Esophagus (tissue), 2 donors: Measurements from ENCODE around the gene ISCA1. TPM values are rescaled to one million over a fixed set of nuclear protein-coding genes. Genes with fewer than 3 reads are reported as not detected.

Experiments
- H3K27ac ChIP-seq, 2 donors: one replicate each; pipeline ENCODE4 v1.5.1; 2013; ENCODE audit warnings: low read depth in 2 of 2, mild to moderate bottlenecking in 2 of 2, inconsistent platforms in 1 of 2, low read length in 1 of 2, moderate library complexity in 1 of 2
- H3K27me3 ChIP-seq, 2 donors: one replicate each; pipeline ENCODE4 v1.6.1; 2013; ENCODE audit warnings: low read length in 2 of 2, control low read depth in 1 of 2, mild to moderate bottlenecking in 1 of 2; ENCODE audit not compliant: insufficient read depth in 2 of 2, control insufficient read depth in 1 of 2
- H3K36me3 ChIP-seq, 2 donors: one replicate each; pipeline ENCODE4 v1.6.1; 2013; ENCODE audit warnings: low read length in 1 of 2; ENCODE audit not compliant: control insufficient read depth in 2 of 2, insufficient read depth in 2 of 2
- H3K4me1 ChIP-seq, 2 donors: one replicate each; pipeline ENCODE4 v1.6.1; 2013; ENCODE audit warnings: low read length in 1 of 2; ENCODE audit not compliant: control insufficient read depth in 2 of 2, insufficient read depth in 2 of 2
- H3K4me3 ChIP-seq, 2 donors: one replicate each; pipeline ENCODE4 v1.5.1; 2013; ENCODE audit warnings: low read length in 2 of 2, mild to moderate bottlenecking in 2 of 2, low read depth in 1 of 2, moderate library complexity in 1 of 2
- H3K9me3 ChIP-seq, 2 donors: one replicate each; pipeline ENCODE4 v1.6.1; 2013; ENCODE audit warnings: mild to moderate bottlenecking in 2 of 2, low read depth in 1 of 2, low read length in 1 of 2, moderate library complexity in 1 of 2; ENCODE audit not compliant: control insufficient read depth in 2 of 2, insufficient read depth in 1 of 2
- WGBS, 2 donors: extraction: QIAGEN DNeasy Blood & Tissue Kit; methylation state at CpG; one replicate each; pipeline ENCODE4 v1.1.7; 2013; 5-methylcytosine and 5-hydroxymethylcytosine counted together
- polyA plus RNA-seq, 2 donors: library from polyadenylated mRNA; stranded (reverse); fragments of 200-250 nt; gene quantifications; one replicate each; pipeline ENCODE4 v1.2.3, GENCODE V29; 2013
- donor health status: healthy with polysubstance abuse.
- donor health status: Bipolar disorder and iron deficiency.

ISCA1 gene
- polyA plus RNA-seq, 2 donors = 8.0 to 14.6 TPM

DNA sequence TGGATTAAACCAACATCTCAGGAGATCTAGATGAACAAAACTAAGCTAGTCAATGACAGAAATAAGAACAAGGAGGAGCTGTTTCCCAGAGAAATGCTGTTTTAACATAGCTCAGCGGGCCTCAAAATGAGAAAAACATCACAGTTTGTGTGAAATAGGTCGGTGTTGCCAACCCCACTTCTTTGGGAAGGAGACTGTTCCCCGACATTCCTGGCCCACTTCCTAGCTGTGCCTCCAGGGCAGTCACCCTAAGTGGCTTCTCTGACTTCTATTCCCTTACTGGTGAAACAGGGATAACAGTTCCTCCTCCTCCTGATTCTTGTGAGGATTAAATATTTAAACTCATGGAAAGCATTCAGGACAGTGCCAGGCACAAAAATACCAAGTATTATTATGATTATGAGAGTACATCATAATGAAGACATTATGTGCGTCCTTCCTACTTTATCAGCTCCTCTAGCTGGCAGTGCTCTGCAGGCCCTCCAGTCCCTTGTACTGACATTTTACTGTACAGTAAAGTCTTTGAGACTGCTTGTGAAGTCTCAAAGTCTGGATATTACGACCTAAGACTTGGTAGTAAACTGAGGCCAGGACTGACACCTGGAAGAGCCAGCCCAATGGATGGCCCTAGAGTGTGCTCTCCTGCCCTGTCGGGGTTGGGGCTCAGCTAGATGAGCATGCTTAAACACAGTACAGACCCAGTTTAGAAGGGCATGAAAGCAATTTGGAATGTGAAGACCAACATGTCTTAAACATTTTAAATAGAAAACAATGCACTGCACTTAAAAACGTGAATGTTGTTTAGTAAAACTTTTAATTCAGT lies 7.3 kb downstream of the ISCA1 start:
- Histone ChIP-seq H3K36me3 (peaks cover 0 to 7% of the 10 kb centered on the region in 2 donors), H3K9me3 (no peaks in the 10 kb centered on the region), H3K27ac (no peak overlapping the region), H3K27me3 (no peaks in the 10 kb centered on the region), H3K4me1 (peaks cover 0 to 4% of the 10 kb centered on the region in 2 donors), H3K4me3 (no peak overlapping the region)
- 73 to 74% methylated on average over 7 of the region's 7 CpGs for WGBS, 2 donors

DNA sequence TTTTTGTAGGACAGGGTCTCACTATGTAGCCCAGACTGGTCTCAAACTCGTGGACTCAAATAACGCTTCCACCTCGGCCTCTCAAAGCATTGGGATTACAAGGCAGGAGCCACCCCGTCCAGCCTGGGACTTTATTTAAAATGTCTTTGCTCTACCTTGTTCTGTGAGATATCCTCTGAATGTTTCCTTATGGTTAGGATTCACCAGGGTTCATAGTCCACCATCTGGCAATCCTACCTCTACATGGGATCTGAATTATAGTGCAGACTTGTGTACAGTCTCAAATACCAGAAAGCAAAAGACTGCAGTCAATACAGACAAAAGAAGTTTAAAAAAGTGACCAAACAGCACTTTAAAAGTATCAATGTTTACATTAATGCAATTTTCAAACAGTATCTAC lies 10.1 kb downstream of the ISCA1 start:
- 97% methylated on average over 4 of the region's 4 CpGs for WGBS, 2 donors
- peaks cover 0 to 7% of the 10 kb centered on the region in 2 donors for H3K36me3 ChIP-seq
- H3K27ac ChIP-seq = no peak overlapping the region
- no peaks in the 10 kb centered on the region for H3K27me3 ChIP-seq
- H3K4me3 ChIP-seq = no peak overlapping the region
- H3K9me3 ChIP-seq = no peaks in the 10 kb centered on the region
- H3K4me1 ChIP-seq = no peaks in the 10 kb centered on the region

GRCh38 chr9:86263876-86264275 lies 18.5 kb downstream of the ISCA1 start:
- Histone ChIP-seq H3K9me3 (no peaks in the 10 kb centered on the region), H3K36me3 (peaks cover 0 to 10% of the 10 kb centered on the region in 2 donors)
- WGBS, 2 donors = 88% methylated on average over 6 of the region's 6 CpGs

DNA sequence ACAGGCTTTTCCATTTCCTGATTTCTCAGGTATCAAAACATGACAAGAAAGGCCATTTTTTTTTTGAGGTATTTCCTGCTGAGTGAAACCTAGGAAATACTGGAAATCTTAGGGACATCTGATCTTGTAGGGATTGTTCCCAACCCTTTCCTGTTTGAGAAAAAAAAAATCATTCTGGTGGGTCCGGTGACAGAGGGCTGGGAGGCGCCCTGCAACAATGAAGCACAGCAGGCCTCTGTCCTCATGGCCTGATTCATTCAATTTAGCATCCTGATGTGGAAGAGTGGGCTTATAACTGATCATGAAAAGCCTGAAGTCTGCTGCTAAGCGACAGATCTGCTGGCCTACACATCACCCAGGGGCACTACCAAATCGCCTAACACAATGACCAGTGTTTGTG lies 19.8 kb downstream of the ISCA1 start:
- Histone ChIP-seq H3K9me3 (no peaks in the 10 kb centered on the region), H3K27me3 (no peaks in the 10 kb centered on the region), H3K4me1 (no peaks in the 10 kb centered on the region), H3K36me3 (peaks cover 0 to 10% of the 10 kb centered on the region in 2 donors), H3K4me3 (no peak overlapping the region), H3K27ac (no peak overlapping the region)
- WGBS, 2 donors = 71 to 91% methylated on average over 4 of the region's 4 CpGs

More at GRCh38 chr9:86263876-86264275, 18.5 kb downstream of the ISCA1 start:
- no peak overlapping the region for H3K27ac ChIP-seq
- no peaks in the 10 kb centered on the region for H3K4me1 ChIP-seq
- no peaks in the 10 kb centered on the region for H3K27me3 ChIP-seq
- H3K4me3 ChIP-seq = no peak overlapping the region

DNA sequence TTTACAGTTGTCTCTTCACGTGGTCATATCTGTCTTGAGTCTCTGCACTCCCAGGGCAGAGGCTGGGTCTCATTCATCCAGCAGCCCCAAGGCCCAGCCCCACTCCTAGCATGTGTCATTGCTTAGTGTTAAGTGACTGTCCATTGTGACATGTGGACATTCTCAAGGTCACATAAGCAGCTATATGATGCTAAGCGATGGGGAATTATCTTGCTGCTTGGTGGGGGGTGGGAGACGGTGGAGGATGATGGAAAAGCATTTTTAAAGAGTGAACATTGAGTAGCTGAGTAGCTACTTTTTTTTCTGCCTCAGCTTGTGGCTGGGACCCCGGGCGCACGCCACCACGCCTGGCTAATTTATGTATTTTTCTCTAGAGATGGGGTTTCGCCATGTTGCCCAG lies 22.8 kb downstream of the ISCA1 start, which contains the start of gene C9orf153:
TSS of gene C9orf153 (minus strand) at position 101 of the 400 bp plus-strand sequence. CDS start 30,054 bp downstream, outside the sequence.
- Histone ChIP-seq H3K9me3 (no peaks in the 10 kb centered on the region), H3K27ac (no peak within 1 kb of the TSS), H3K27me3 (no peaks in the 10 kb centered on the region), H3K4me1 (no peaks in the 10 kb centered on the region), H3K36me3 (peaks cover 0 to 8% of the 10 kb centered on the region in 2 donors), H3K4me3 (no peak within 1 kb of the TSS)
- 89 to 91% methylated on average over 8 of the region's 8 CpGs for WGBS, 2 donors

- H3K27ac ChIP-seq = no peak overlapping the region
- no peaks in the 10 kb centered on the region for H3K9me3 ChIP-seq
- H3K4me3 ChIP-seq = no peak overlapping the region
- H3K36me3 ChIP-seq = no peaks in the 10 kb centered on the region
- WGBS, 2 donors = 75 to 80% methylated on average over 2 of the region's 2 CpGs
- H3K4me1 ChIP-seq = no peaks in the 10 kb centered on the region
- no peaks in the 10 kb centered on the region for H3K27me3 ChIP-seq
These were observed 24.9 kb downstream of the ISCA1 start for GRCh38 chr9:86257391-86257790.

- Histone ChIP-seq H3K4me1 (no peaks in the 10 kb centered on the region), H3K9me3 (no peaks in the 10 kb centered on the region), H3K4me3 (no peak overlapping the region), H3K27ac (no peak overlapping the region), H3K36me3 (no peaks in the 10 kb centered on the region), H3K27me3 (no peaks in the 10 kb centered on the region)
- WGBS, 2 donors = 84 to 85% methylated on average over 3 of the region's 3 CpGs
These were observed 25.7 kb downstream of the ISCA1 start for GRCh38 chr9:86256653-86257052.

DNA sequence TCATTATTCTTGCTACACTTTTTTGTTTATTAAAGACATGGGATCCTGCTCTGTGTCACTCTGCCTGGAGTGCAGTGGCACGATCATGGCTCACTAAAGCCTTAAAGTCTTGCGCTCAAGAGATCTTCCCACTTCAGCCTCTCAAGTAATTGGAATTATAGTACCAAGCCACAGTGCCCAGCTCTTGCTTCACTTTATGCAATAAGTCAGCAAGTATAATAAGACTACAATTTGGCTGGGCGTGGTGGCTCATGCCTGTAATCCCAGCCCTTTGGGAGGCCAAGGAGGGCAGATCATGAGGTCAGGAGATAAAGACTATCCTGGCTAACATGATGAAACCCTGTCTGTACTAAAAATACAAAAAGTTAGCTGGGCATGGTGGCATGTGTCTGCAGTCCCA lies 28.8 kb downstream of the ISCA1 start:
- Histone ChIP-seq H3K27me3 (no peaks in the 10 kb centered on the region), H3K36me3 (no peaks in the 10 kb centered on the region), H3K4me3 (no peak overlapping the region), H3K4me1 (no peaks in the 10 kb centered on the region), H3K27ac (no peak overlapping the region), H3K9me3 (no peaks in the 10 kb centered on the region)
- 97% methylated on average over 3 of the region's 3 CpGs for WGBS, 2 donors

- 89 to 98% methylated on average over 1 of the region's 1 CpG for WGBS, 2 donors
- H3K4me1 ChIP-seq = no peaks in the 10 kb centered on the region
- no peaks in the 10 kb centered on the region for H3K36me3 ChIP-seq
- no peaks in the 10 kb centered on the region for H3K9me3 ChIP-seq
- H3K27me3 ChIP-seq = no peaks in the 10 kb centered on the region
- no peak overlapping the region for H3K27ac ChIP-seq
- H3K4me3 ChIP-seq = no peak overlapping the region
These were observed 29.5 kb downstream of the ISCA1 start for GRCh38 chr9:86252870-86253269.

DNA sequence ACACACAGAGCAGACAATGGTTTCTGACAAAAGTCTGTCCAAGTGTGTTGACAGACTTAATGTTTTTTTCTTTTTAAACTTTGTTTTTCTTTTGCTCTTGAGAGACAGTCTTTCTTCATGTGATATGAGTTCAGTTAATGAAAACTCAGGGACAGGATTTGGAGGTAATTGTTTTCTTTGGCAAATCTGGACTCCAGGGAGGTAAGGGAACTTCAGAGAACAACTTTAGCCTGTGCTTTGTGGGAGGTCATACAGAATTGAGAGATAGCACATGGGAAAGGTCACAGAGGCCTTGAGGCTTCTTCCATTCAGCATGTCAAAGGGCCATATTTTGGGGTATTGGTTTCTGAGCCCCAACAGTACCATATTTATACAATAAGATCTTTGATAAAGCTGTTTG lies 32.2 kb downstream of the ISCA1 start:
- Histone ChIP-seq H3K4me1 (no peaks in the 10 kb centered on the region), H3K36me3 (no peaks in the 10 kb centered on the region), H3K27ac (no peak overlapping the region), H3K27me3 (no peaks in the 10 kb centered on the region), H3K9me3 (no peaks in the 10 kb centered on the region), H3K4me3 (no peak overlapping the region)
